Small intestine (tissue), 7 donors: ENCODE results near the gene MT1F. TPM values are rescaled to one million over a fixed set of nuclear protein-coding genes. Genes with fewer than 3 reads are reported as not detected.

ENCODE experiments used
- DNase-seq, 2 donors: peaks; one replicate each; pipeline versions ENCODE4 v3.0.0 to v3.0.0-alpha.2; 2013
- FAIRE-seq: peaks from 2 replicates; lab custom pipeline; 2012; peaks lifted over from hg19 to GRCh38; lab: Jason Lieb, UNC
- H3K27ac ChIP-seq, 3 donors: one replicate each; pipeline ENCODE4 v1.5.1; 2013; ENCODE audit warnings: low read length in 2 of 3, mild to moderate bottlenecking in 2 of 3, control low read depth in 1 of 3, inconsistent platforms in 1 of 3, low read depth in 1 of 3, moderate library complexity in 1 of 3
- H3K27me3 ChIP-seq, 3 donors: one replicate each; pipeline ENCODE4 v1.6.1; 2013; ENCODE audit warnings: low read length in 3 of 3, inconsistent platforms in 1 of 3; ENCODE audit not compliant: control insufficient read depth in 3 of 3, insufficient read depth in 3 of 3
- H3K36me3 ChIP-seq, 3 donors: one replicate each; pipeline ENCODE4 v1.6.1; 2013; ENCODE audit warnings: low read length in 3 of 3, inconsistent platforms in 1 of 3, low read depth in 1 of 3, mild to moderate bottlenecking in 1 of 3, moderate library complexity in 1 of 3; ENCODE audit not compliant: control insufficient read depth in 3 of 3, insufficient read depth in 2 of 3
- H3K4me1 ChIP-seq, 3 donors: one replicate each; pipeline ENCODE4 v1.6.1; 2013; ENCODE audit warnings: low read length in 2 of 3, inconsistent platforms in 1 of 3, low read depth in 1 of 3, mild to moderate bottlenecking in 1 of 3, moderate library complexity in 1 of 3; ENCODE audit not compliant: control insufficient read depth in 3 of 3, insufficient read depth in 2 of 3
- H3K4me3 ChIP-seq, 3 donors: one replicate each; pipeline ENCODE4 v1.5.1; 2013; ENCODE audit warnings: low read length in 3 of 3, control low read depth in 1 of 3, inconsistent platforms in 1 of 3, low read depth in 1 of 3, mild to moderate bottlenecking in 1 of 3, moderate library complexity in 1 of 3
- H3K9me3 ChIP-seq, 2 donors: one replicate each; pipeline ENCODE4 v1.6.1; 2013; ENCODE audit warnings: low read depth in 1 of 2, low read length in 1 of 2; ENCODE audit not compliant: control insufficient read depth in 2 of 2, insufficient read depth in 1 of 2
- WGBS, 3 donors: extraction: QIAGEN DNeasy Blood & Tissue Kit; methylation state at CpG; one replicate each; pipeline ENCODE4 v1.1.7; 2013; 5-methylcytosine and 5-hydroxymethylcytosine counted together
- polyA plus RNA-seq, 4 donors: library from polyadenylated mRNA; stranded (reverse) in 3 of 4; unstranded in 1 of 4; fragments of 200-250 nt in 3 of 4; fragments of 120-200 nt in 1 of 4; gene quantifications; one replicate each; pipeline versions ENCODE4 v1.2.1 to v1.2.3, GENCODE V29; 2013
- donor health status: healthy with polysubstance abuse.
- donor health status: control.
- donor health status: control.
- donor health status: Bipolar disorder and iron deficiency.
- donor health status: healthy.

MT1F gene
- polyA plus RNA-seq, 4 donors: 13.4 to 189 (median 29.1) TPM

- H3K27me3 ChIP-seq: peaks cover 0 to 50% (median 6%) of the 10 kb centered on the region in 3 donors
- DNase-seq (no peak), FAIRE-seq (no peak)
- WGBS, 3 donors: 86 to 90% (median 89%) methylated on average over 3 of the region's 3 CpGs
- no peaks in the 10 kb centered on the region for H3K36me3 ChIP-seq
- no peak overlapping the region for H3K27ac ChIP-seq
- peaks cover 0 to 3% (median 0%) of the 10 kb centered on the region in 3 donors for H3K4me1 ChIP-seq
- H3K9me3 ChIP-seq: no peaks in the 10 kb centered on the region
- H3K4me3 ChIP-seq: no peak overlapping the region
Observed at GRCh38 chr16:56629531-56629930, 28.2 kb upstream of the MT1F start.

GRCh38 chr16:56630134-56630533 lies 27.6 kb upstream of the MT1F start:
- no peak overlapping the region for H3K27ac ChIP-seq
- FAIRE-seq (no peak), DNase-seq (no peak)
- peaks cover 0 to 5% (median 3%) of the 10 kb centered on the region in 3 donors for H3K4me1 ChIP-seq
- no peak overlapping the region for H3K4me3 ChIP-seq
- H3K9me3 ChIP-seq: no peaks in the 10 kb centered on the region
- 64 to 73% (median 68%) methylated on average over 3 of the region's 3 CpGs for WGBS, 3 donors
- no peaks in the 10 kb centered on the region for H3K36me3 ChIP-seq
- H3K27me3 ChIP-seq: peaks cover 0 to 56% (median 11%) of the 10 kb centered on the region in 3 donors

- Histone ChIP-seq H3K4me3 (no peak overlapping the region), H3K36me3 (no peaks in the 10 kb centered on the region), H3K4me1 (peaks cover 0 to 7% (median 0%) of the 10 kb centered on the region in 3 donors), H3K27ac (no peak overlapping the region), H3K27me3 (peaks cover 0 to 60% (median 16%) of the 10 kb centered on the region in 3 donors), H3K9me3 (no peaks in the 10 kb centered on the region)
- DNase-seq (no peak), FAIRE-seq (no peak)
- 83 to 84% (median 84%) methylated on average over 10 of the region's 10 CpGs for WGBS, 3 donors
Observed at GRCh38 chr16:56631197-56631596, 26.6 kb upstream of the MT1F start.

- peak overlapping the region in 1 of 3 donors; percentile 62 for H3K27ac ChIP-seq
- 21 to 25% (median 25%) methylated on average over 14 of the region's 14 CpGs for WGBS, 3 donors
- H3K4me1 ChIP-seq: peaks cover 0 to 7% (median 0%) of the 10 kb centered on the region in 3 donors
- peak overlapping the region in 2 of 3 donors; percentile 42 to 45 for H3K4me3 ChIP-seq
- H3K27me3 ChIP-seq: peaks cover 0 to 64% (median 19%) of the 10 kb centered on the region in 3 donors
- no peak for DNase-seq
- FAIRE-seq: no peak
- H3K36me3 ChIP-seq: no peaks in the 10 kb centered on the region
- H3K9me3 ChIP-seq: no peaks in the 10 kb centered on the region
Observed at GRCh38 chr16:56631832-56632155, 26.0 kb upstream of the MT1F start.

- DNase-seq (peak in 1 of 2 donors; percentile 37), FAIRE-seq (no peak)
- Histone ChIP-seq H3K27me3 (peaks cover 0 to 66% (median 19%) of the 10 kb centered on the region in 3 donors), H3K27ac (peak within 1 kb of the TSS in 1 of 3 donors; percentile 64), H3K36me3 (no peaks in the 10 kb centered on the region), H3K4me1 (peaks cover 0 to 7% (median 0%) of the 10 kb centered on the region in 3 donors), H3K4me3 (peak within 1 kb of the TSS in 2 of 3 donors; percentile 42 to 45), H3K9me3 (no peaks in the 10 kb centered on the region)
- 2 to 3% (median 3%) methylated on average over 32 to 61 of the region's 61 CpGs for whole genome bisulfite sequencing, 3 donors
Observed at GRCh38 chr16:56632156-56632847, 25.5 kb upstream of the MT1F start, which contains the start of gene MT1M. Gene MT1M, plus strand, starts transcription at chr16:56632659. Its CDS starts 73 bp downstream, at chr16:56632732.

- H3K9me3 ChIP-seq: no peaks in the 10 kb centered on the region
- H3K27ac ChIP-seq: peak overlapping the region in 1 of 3 donors; percentile 64
- peaks cover 0 to 72% (median 21%) of the 10 kb centered on the region in 3 donors for H3K27me3 ChIP-seq
- no peaks in the 10 kb centered on the region for H3K36me3 ChIP-seq
- WGBS, 3 donors: 19 to 37% (median 27%) methylated on average over 6 of the region's 6 CpGs
- DNase-seq: peak in 1 of 2 donors; percentile 29
- peaks cover 0 to 7% (median 0%) of the 10 kb centered on the region in 3 donors for H3K4me1 ChIP-seq
- H3K4me3 ChIP-seq: peak overlapping the region in 2 of 3 donors; percentile 42 to 45
- FAIRE-seq: no peak
Observed at GRCh38 chr16:56632848-56633365, 24.9 kb upstream of the MT1F start.

GRCh38 chr16:56633535-56633934 lies 24.2 kb upstream of the MT1F start:
- peaks cover 0 to 79% (median 21%) of the 10 kb centered on the region in 3 donors for H3K27me3 ChIP-seq
- FAIRE-seq (no peak), DNase-seq (no peak)
- H3K4me3 ChIP-seq: no peak overlapping the region
- no peak overlapping the region for H3K27ac ChIP-seq
- peaks cover 0 to 8% (median 0%) of the 10 kb centered on the region in 3 donors for H3K4me1 ChIP-seq
- no peaks in the 10 kb centered on the region for H3K9me3 ChIP-seq
- 57 to 61% (median 59%) methylated on average over 7 of the region's 7 CpGs for WGBS, 3 donors
- no peaks in the 10 kb centered on the region for H3K36me3 ChIP-seq

- Histone ChIP-seq H3K27me3 (peaks cover 0 to 92% (median 26%) of the 10 kb centered on the region in 3 donors), H3K9me3 (no peaks in the 10 kb centered on the region), H3K4me3 (peak overlapping the region in 1 of 3 donors; percentile 27), H3K4me1 (peaks cover 0 to 12% (median 2%) of the 10 kb centered on the region in 3 donors), H3K27ac (no peak overlapping the region), H3K36me3 (no peaks in the 10 kb centered on the region)
- FAIRE-seq (no peak), DNase-seq (no peak)
- 19 to 33% (median 20%) methylated on average over 47 of the region's 47 CpGs for WGBS, 3 donors
Observed at GRCh38 chr16:56634715-56635440, 22.9 kb upstream of the MT1F start.
